Stimulated activated CD8-positive, alpha-beta memory T cell treated with anti-CD3 and anti-CD28 coated beads, Interleukin-15, amount 100 ng/mL, for 48 hours (primary cell): ENCODE measurements around the gene PCA3.

Experiments
- DNase-seq, 2 donors: peaks; one replicate each; pipeline ENCODE4 v3.0.0-alpha.2; 2020; ENCODE audit warnings: low read depth in 2 of 2

PCA3 gene

GRCh38 chr9:76756941-76757673 lies 7.1 kb upstream of the PCA3 start:
- DNase-seq, result no peak

DNA sequence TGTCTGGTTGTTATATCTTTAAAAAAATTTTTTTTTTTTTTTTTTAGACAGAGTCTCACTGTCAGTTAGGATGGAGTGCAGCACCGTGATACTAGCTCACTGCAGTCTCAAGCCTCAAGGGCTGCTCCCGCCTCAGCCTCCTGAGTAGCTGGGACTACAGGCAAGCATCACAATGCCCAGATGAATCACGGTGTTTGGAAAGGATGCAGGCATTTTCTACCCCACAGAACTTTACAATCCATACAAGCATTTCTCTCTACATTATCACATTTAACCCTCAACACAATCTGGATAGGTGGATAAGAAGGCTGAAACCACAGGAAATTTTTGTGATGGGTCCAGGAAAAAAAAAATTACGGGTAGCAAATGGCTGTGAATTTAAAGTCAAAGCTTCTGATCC lies 5.8 kb upstream of the PCA3 start:
- no peak for DNase-seq

DNA sequence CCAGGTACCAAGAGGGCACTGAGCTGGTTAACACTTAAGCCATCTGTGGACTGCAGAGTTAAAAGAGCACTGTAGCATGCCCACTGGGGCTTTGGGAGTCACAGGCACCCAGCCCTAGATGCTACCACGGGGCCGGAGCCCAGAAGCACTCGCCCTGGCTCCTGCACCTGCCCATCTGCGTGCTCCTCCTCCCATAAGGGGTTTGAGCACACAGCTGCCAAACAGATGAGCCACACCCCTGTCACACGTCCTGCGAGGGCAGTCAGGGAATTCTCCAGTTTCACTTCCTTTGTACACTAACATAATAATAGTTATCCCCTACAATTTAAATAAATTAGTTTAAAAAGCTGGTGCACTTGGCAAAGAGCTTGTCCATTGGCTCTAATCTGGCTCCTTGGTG lies 4.5 kb upstream of the PCA3 start:
- no peak for DNase-seq

DNA sequence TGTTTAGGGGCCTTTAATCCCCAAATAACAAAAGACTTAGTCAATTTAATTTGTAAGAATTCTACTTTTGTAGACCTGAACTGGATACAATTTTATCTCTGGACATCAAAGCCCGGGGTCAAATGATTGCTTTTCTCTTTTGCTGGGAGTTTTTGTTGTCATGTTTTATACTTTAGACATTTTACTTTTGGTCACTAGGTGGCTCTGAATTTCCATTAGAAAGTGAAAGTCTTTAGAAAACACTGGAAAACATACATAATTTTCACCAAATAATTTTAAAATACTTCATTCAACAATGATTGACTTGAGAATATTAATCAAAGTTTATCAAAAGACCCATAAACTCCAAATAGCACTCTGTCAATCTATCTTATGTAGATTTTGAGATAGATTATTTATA lies 2.8 kb upstream of the PCA3 start:
- DNase-seq, result no peak

DNA sequence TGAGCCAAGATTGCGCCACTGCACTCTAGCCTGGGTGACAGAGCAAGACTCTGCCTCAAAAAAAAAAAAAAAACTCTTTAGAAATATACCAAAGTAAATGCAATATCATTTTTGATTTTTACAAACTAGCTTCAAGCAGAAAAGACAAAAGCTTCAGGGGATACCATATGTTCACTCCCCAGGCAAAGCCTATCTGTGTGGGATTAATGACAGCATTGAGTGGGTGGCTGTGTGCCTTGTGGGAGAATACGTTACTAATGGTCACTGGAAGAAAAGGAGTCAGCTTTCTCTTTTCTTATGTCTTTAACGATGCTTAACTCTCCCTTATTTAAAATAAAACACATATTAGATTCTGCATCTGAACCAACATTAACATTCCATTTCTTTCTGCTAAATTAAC lies 1.9 kb downstream of the PCA3 start:
- no peak for DNase-seq

DNA sequence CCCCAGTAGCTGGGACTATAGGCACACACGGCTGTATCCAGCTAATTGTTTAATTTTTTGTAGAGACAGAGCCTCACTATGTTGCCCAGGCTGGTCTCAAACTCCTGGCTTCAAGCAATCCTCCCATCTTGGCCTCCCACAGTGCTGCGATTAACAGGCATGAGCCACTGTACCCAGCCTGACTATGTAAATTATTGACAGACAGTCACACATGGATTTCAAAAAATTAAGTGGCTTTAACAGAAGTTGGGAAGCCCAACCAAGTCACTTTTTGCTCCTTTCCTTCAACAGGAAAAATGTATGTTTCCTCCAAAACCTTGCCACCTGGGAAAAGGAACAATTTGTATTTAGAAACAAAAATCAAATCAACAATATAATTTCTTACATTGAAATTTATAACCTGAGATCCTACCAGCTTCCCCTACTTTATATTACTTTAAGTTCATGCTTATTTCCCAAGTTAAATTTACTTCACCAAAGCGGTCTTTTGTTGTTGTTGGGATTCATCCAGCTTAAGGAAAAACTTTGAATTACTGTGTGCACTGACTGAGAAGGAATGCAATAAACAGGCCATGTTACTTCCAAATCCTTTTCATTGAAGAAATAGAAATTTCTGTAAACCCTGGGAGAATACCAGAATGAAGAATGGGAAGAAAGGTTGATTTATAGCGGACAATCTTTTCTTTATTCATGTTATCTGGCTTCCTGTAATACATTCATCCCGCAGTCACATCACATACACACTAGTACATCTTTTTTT lies 8.6 kb downstream of the PCA3 start:
- DNase-seq, result no peak

- DNase-seq, result no peak
Measured at GRCh38 chr9:76784881-76785280, 20.6 kb downstream of the PCA3 start.

- no peak for DNase-seq
Measured at GRCh38 chr9:76785501-76785900, 21.3 kb downstream of the PCA3 start.

DNA sequence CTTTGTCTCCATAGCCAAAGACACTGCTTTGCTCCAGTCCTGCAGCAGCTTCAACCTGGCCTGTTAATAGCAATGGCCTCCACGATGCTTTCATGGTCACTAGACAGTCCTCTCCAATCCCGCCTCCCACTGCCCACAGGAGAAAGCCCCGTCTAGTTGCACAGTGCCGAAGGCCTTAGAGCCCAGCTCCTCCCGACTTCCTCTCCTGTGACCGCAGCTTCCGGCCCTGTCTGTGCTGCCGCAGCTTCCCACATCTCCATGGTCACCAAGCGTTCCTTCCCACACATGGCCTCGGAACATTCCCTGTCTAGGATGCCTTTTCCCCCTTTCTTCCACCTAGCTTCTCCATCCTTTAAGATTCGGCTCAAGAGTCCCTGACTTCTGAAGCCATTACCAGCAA lies 23.4 kb downstream of the PCA3 start:
- DNase-seq, result no peak

DNA sequence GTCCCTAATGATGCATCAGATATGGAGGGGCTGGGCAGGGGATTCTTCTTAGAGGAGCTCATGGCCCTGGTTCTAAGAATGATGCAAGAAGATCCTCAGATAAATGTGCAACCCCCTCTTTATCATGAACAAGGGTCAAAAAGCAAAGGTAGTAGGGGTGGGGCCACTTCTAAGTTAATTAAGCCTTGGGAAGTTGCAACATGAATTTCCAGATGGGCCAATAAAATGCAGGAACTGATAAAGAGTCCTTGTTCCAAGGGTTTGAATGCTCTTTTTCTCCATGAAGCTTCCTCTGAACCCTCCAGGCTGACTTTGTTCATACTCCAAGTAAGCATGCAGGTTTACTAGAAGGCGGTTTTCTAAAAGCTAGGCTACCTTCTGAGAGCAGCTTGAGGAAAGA lies 25.6 kb downstream of the PCA3 start:
- DNase-seq, result no peak

GRCh38 chr9:76793784-76794431 lies 29.7 kb downstream of the PCA3 start:
- no peak for DNase-seq

DNA sequence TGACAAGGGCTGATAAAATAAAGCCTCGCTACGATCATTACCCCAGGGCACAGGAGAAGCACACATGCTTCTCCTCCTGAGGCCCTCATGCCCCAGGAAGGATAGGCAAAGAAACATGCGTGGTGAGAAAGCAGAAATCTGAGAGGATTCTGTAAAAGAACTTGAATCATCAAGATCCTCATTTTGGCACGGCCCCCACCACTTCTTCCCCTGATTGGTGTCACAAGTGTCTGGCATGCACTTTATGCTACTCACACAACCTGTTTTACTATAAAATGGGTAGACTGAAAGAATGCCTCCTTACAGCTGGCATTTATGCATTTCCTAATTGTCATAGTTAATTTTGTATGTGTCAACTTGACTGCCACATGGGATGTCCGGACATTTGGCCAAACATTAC lies 32.1 kb downstream of the PCA3 start:
- DNase-seq, result no peak

GRCh38 chr9:76798527-76798926 lies 34.3 kb downstream of the PCA3 start:
- no peak for DNase-seq

DNA sequence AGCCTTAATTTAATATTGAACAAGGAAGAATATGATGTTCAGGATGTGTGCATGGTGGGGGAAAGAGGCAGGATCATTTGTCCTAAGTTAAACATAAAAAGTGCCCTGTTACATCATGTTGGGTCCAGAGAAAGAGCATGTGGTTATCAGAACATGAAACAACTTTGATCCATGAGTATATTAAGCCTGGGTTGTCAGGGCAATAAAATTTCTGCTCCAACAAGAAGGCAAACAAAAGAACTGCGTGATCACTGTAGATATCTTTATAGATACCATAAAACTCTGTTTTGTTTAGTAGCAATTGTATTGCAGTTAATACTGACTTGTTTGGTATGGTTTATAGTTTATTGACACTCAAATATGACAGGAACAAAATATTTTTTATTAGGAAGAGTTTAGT lies 35.2 kb downstream of the PCA3 start:
- no peak for DNase-seq

DNA sequence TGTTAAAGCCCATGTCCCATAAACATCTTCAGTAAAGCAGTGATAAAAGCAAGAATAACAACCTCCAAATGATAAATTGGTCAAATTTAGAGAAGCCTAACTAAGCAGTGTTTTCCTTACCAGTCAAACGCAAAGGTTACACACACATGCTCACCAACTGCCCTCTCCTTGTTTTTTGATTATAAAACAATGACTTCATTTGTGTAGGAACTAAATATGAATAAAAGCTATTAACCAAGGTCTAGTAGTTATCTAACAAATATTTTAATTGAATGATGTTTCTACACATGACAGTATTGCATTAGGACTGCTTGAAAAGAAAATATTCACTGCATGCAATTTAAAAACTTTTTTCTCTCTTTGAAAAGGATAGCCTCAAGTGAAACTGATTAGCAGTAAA lies 36.7 kb downstream of the PCA3 start:
- DNase-seq, result no peak

DNA sequence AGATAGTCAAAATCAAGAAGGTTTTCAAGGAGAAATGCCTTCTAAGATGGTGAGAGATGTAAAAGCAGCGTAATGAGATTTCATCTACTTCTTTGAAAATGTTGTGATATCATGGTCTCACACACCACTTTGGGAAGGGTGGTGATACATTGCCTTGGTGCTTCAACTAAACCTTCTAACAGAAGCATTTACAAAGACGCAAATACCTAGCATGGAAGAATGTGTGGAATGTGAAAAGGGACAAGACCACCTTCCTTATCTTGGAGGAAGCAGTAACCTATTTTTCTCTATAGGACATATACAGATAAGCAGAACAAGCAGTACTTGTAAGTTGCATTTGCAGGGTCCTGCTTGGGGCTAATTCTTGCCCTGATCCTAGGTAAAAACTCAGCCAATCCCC lies 38.8 kb downstream of the PCA3 start:
- DNase-seq, result no peak

DNA sequence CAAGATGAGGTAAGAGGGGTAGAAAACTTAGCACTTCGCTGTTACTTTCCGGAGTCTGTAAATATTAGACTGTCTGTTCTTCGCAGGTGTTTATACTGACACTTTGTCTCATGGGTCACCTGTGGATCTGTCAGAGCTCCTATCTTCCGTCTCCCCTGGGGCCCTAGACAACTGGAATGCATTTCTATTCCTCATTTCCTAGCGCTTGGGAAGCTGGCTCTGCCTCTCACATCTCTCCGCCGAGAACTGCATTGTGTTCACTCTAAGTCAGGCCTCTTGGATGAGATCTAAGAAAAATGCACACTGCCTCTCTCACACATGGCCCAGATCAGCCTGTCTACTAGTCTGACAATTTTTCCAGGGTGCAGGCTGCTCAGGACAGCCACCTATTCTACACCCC lies 39.5 kb downstream of the PCA3 start:
- no peak for DNase-seq

DNA sequence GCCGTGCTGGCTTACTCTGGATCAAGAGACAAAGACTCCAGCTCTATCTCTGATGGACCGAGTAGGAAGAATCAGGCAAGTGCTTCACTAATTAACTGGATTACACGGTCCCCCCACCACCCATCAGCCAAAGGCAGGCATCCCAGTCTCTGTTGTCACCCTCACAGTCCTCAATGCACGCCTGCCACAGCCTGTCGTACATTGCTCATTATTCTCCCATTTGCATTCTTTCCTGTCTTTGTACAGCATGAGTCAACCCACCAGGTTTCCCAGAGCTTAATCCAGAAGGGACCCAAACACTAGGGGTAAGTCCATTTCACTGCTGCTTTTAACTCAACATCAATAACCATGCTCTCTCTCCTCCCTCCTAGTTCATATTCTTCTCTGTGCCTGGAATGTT lies 44.4 kb downstream of the PCA3 start:
- no peak for DNase-seq

GRCh38 chr9:76810377-76810957 lies 46.2 kb downstream of the PCA3 start:
- DNase-seq, result no peak

DNA sequence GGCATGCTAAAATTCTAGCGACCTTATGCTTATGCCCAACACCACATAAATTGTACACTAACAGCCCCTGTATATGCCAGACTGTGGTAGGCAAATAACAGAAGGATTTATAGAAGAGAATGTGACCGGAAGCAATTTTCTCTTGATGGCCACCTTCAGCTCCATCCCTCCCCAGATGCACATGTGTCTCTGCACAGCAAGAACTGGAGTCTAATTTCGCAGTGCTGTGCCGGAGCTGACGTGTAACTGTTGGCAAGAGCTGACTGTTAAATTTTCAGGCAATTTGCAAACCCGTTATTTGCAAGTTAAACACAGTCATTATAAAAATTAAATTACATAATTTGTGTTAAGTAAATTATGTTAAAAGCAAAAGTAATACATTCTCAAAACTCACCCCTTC lies 48.4 kb downstream of the PCA3 start:
- DNase-seq, result no peak

- DNase-seq, result no peak
Measured at GRCh38 chr9:76817489-76817888, 53.3 kb downstream of the PCA3 start.

DNA sequence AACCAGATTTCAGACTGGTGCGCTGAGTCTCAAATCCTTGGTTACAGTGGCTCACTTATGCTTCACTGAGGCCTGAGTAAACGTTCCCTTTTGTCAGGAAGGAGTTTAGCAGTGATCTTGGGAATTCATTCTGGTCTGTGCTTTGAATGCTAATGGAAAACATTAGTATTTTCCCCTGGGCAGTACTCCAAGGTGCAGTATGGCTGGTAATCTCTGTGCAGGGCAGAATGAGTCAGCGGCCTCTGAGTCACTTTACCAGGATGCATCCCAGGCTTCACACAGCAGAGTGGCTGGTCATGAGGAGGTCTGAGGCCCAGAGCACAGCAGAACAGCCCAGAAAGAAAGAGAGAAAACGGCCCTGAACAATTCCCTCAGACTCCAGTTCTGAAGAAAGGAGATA lies 54.0 kb downstream of the PCA3 start:
- no peak for DNase-seq

GRCh38 chr9:76820431-76820830 lies 56.2 kb downstream of the PCA3 start:
- no peak for DNase-seq
